ENCODE results near the gene KLHL7. TPM values are rescaled to one million over a fixed set of nuclear protein-coding genes. Genes with fewer than 3 reads are reported as not detected.
"Not testable (repeated sequence)": the region's sequence is repeated elsewhere in the genome, so short reads cannot be mapped to it uniquely, and the experiment has no call there.

KLHL7 gene
- total and polyA plus RNA-seq, 2 experiments from 2014 or later = 33.9 to 34.9 TPM

GRCh38 chr7:23191022-23191421 is 85.4 kb downstream of the KLHL7 start:
- Histone ChIP-seq H3K36me3 (ENCODE audit: low read depth) (peaks cover 51% of the 10 kb centered on the region), H3K4me1 (ENCODE audit: insufficient read depth) (peaks cover 1% of the 10 kb centered on the region; the same call in 1 of the 2 replicates), H3K9me2 (ENCODE audit: insufficient read depth) (no peaks in the 10 kb centered on the region), H3K27ac (no peak overlapping the region), H3K9ac (no peak overlapping the region), H3K4me3 (no peak overlapping the region), H3K9me3 (ENCODE audit: low read depth) (no peaks in the 10 kb centered on the region), H3K4me2 (ENCODE audit: unreplicated experiment) (no peak overlapping the region), H3K79me2 (ENCODE audit: insufficient read depth) (peaks cover 34% of the 10 kb centered on the region), H4K20me1 (ENCODE audit: insufficient read depth) (no peaks in the 10 kb centered on the region), H2AFZ (no peak overlapping the region), H3F3A (ENCODE audit: insufficient read depth) (no peaks in the 10 kb centered on the region), H3K27me3 (replicated peaks; ENCODE audit: insufficient read depth) (no peaks in the 10 kb centered on the region)
- in situ Hi-C loops (cut with MboI) = no loop called here
- no peak for DNase-seq
- WGBS, 2 experiments (ENCODE audit: low coverage in 1 of 2, low lambda C conversion rate in 2 of 2, missing lambda C conversion rate in 2 of 2) = 92 to 98% methylated on average over 2 of the region's 2 CpGs
- TF ChIP-seq EZH2phosphoT487 (IDR thresholded peaks at IDR 0.05; ENCODE audit: insufficient read depth, low read depth) (no peak), EZH2 (IDR thresholded peaks at IDR 0.05; ENCODE audit: insufficient read depth, poor library complexity, severe bottlenecking) (no peak)

DNA sequence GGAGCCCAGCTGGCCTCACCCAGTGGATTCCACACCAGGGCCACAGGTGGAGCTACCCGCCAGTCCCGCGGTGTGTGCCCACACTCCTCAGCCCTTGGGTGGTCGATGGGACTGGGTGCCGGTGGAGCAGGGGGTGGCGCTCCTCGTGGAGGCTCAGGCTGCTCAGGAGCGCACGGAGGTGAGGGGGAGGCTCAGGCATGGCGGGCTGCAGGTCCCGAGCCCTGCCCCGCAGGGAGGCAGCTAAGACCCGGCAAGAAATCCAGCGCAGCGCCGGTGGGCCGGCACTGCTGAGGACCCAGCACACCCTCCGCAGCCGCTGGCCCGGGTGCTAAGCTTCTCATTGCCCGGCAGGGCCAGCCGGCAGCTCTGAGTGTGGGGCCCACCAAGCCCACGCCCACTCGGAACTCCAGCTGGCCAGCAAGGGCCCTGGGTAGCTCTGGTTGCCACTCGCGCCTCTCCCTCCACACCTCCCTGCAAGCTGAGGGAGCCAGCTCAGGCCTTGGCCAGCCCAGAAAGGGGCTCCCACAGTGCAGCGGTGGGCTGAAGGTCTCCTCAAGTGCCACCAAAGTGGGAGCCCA is 88.2 kb downstream of the KLHL7 start:
- H3F3A ChIP-seq (ENCODE audit: insufficient read depth); DNase-seq; H3K9me3 ChIP-seq (ENCODE audit: low read depth); H3K4me2 ChIP-seq (ENCODE audit: unreplicated experiment); H3K9me2 ChIP-seq (ENCODE audit: insufficient read depth); H4K20me1 ChIP-seq (ENCODE audit: insufficient read depth); H3K79me2 ChIP-seq (ENCODE audit: insufficient read depth); H3K9ac ChIP-seq; H2AFZ ChIP-seq; H3K4me1 ChIP-seq (ENCODE audit: insufficient read depth); H3K27ac ChIP-seq; in situ Hi-C loops (cut with MboI); H3K4me3 ChIP-seq; H3K27me3 ChIP-seq (replicated peaks; ENCODE audit: insufficient read depth): not testable (repeated sequence)
- WGBS, 2 experiments (ENCODE audit: low coverage in 1 of 2, low lambda C conversion rate in 2 of 2, missing lambda C conversion rate in 2 of 2) = 97 to 100% methylated on average over 19 to 25 of the region's 27 CpGs
- peaks cover 35% of the 10 kb centered on the region for H3K36me3 ChIP-seq (ENCODE audit: low read depth)

DNA sequence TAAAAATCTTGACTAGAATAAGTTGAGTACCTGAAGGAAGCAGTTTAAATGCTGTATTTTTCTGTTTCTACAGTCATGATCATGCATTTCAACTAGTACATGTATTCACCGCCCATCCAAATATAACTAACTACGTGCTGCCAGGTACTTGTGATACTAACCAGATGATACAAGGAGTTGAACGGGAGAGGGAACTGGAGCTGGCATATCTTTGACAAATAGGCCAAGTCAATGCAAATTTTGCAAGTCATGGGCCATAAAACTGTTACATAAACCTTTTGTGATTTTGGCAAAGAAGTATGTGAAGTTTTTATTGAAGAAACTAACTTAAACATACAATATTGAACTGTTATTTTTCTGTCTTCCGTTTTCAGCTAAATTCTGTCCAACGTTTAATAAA is 90.7 kb downstream of the KLHL7 start:
- H3K9me2 ChIP-seq (ENCODE audit: insufficient read depth) = no peaks in the 10 kb centered on the region
- H3K4me2 ChIP-seq (ENCODE audit: unreplicated experiment) = no peak overlapping the region
- H3K9ac ChIP-seq = no peak overlapping the region
- no peaks in the 10 kb centered on the region for H3K79me2 ChIP-seq (ENCODE audit: insufficient read depth)
- H3K4me3 ChIP-seq = no peak overlapping the region
- 76 to 82% methylated on average over 5 of the region's 5 CpGs for WGBS, 2 experiments (ENCODE audit: low coverage in 1 of 2, low lambda C conversion rate in 2 of 2, missing lambda C conversion rate in 2 of 2)
- no peak for TF ChIP-seq EZH2phosphoT487 (IDR thresholded peaks at IDR 0.05; ENCODE audit: insufficient read depth, low read depth)
- no peak for TF ChIP-seq EZH2 (IDR thresholded peaks at IDR 0.05; ENCODE audit: insufficient read depth, poor library complexity, severe bottlenecking)
- in situ Hi-C loops (cut with MboI) = no loop called here
- no peak for DNase-seq
- H3K27me3 ChIP-seq (replicated peaks; ENCODE audit: insufficient read depth) = no peaks in the 10 kb centered on the region
- no peaks in the 10 kb centered on the region for H3K4me1 ChIP-seq (ENCODE audit: insufficient read depth)
- H3K9me3 ChIP-seq (ENCODE audit: low read depth) = no peaks in the 10 kb centered on the region
- H2AFZ ChIP-seq = no peak overlapping the region
- H4K20me1 ChIP-seq (ENCODE audit: insufficient read depth) = no peaks in the 10 kb centered on the region
- no peaks in the 10 kb centered on the region for H3F3A ChIP-seq (ENCODE audit: insufficient read depth)
- H3K36me3 ChIP-seq (ENCODE audit: low read depth) = peaks cover 39% of the 10 kb centered on the region
- no peak overlapping the region for H3K27ac ChIP-seq

DNA sequence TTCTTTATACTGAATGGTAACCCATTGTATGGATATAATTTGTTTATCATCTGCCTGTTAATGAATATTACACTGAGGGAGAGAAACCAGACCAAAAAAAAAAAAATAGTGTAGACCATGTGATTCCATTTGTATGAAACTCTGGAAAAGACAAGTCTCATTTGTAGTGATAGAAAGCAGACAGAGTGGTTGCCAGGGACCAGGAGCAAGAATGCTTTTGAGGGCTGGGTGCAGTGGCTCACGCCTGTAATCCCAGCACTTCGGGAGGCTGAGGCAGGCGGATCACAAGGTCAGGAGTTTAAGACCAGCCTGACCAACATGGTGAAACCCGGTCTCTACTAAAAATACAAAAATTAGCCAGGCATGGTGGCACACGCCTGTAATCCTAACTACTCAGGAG is 92.2 kb downstream of the KLHL7 start:
- H4K20me1 ChIP-seq (ENCODE audit: insufficient read depth); H2AFZ ChIP-seq; H3F3A ChIP-seq (ENCODE audit: insufficient read depth); H3K27ac ChIP-seq; H3K27me3 ChIP-seq (replicated peaks; ENCODE audit: insufficient read depth); H3K79me2 ChIP-seq (ENCODE audit: insufficient read depth); H3K9me3 ChIP-seq (ENCODE audit: low read depth); DNase-seq; H3K9ac ChIP-seq; H3K4me2 ChIP-seq (ENCODE audit: unreplicated experiment); H3K9me2 ChIP-seq (ENCODE audit: insufficient read depth); in situ Hi-C loops (cut with MboI); H3K4me3 ChIP-seq; H3K4me1 ChIP-seq (ENCODE audit: insufficient read depth): not testable (repeated sequence)
- H3K36me3 ChIP-seq (ENCODE audit: low read depth) = peaks cover 33% of the 10 kb centered on the region
- WGBS, 2 experiments (ENCODE audit: low coverage in 1 of 2, low lambda C conversion rate in 2 of 2, missing lambda C conversion rate in 2 of 2) = 84 to 87% methylated on average over 5 of the region's 5 CpGs

DNA sequence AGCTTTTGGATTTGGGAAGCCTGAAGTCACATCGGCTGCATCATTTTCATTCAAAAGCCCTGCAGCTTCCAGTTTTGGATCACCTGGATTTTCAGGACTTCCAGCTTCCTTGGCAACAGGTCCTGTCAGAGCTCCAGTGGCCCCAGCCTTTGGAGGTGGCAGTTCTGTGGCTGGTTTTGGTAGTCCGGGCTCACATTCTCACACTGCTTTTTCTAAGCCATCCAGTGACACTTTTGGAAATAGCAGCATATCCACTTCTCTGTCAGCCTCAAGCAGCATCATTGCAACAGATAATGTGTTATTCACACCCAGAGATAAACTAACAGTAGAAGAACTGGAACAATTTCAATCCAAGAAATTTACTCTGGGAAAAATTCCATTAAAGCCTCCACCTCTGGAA is 94.7 kb downstream of the KLHL7 start:
- Histone ChIP-seq H2AFZ (no peak overlapping the region), H3K27me3 (replicated peaks; ENCODE audit: insufficient read depth) (no peaks in the 10 kb centered on the region), H3K9ac (no peak overlapping the region), H3K4me3 (no peak overlapping the region), H3K27ac (no peak overlapping the region), H3K9me2 (ENCODE audit: insufficient read depth) (no peaks in the 10 kb centered on the region), H3K4me1 (ENCODE audit: insufficient read depth) (no peaks in the 10 kb centered on the region), H3K36me3 (ENCODE audit: low read depth) (peaks cover 25% of the 10 kb centered on the region), H3K79me2 (ENCODE audit: insufficient read depth) (no peaks in the 10 kb centered on the region), H3K4me2 (ENCODE audit: unreplicated experiment) (no peak overlapping the region), H3F3A (ENCODE audit: insufficient read depth) (no peaks in the 10 kb centered on the region), H3K9me3 (ENCODE audit: low read depth) (no peaks in the 10 kb centered on the region), H4K20me1 (ENCODE audit: insufficient read depth) (no peaks in the 10 kb centered on the region)
- DNase-seq = no peak
- 93% methylated on average over 2 of the region's 2 CpGs for WGBS, 2 experiments (ENCODE audit: low coverage in 1 of 2, low lambda C conversion rate in 2 of 2, missing lambda C conversion rate in 2 of 2)
- TF ChIP-seq EZH2 (IDR thresholded peaks at IDR 0.05; ENCODE audit: insufficient read depth, poor library complexity, severe bottlenecking) = no peak
- TF ChIP-seq EZH2phosphoT487 (IDR thresholded peaks at IDR 0.05; ENCODE audit: insufficient read depth, low read depth) = no peak
- in situ Hi-C loops (cut with MboI) = no loop called here
